KOPT-K1 (cell line): Measurements from ENCODE around the gene DMRTB1.

Experiments
- H3K27ac ChIP-seq: fragments of 200-600 bp; sonication (generic); 2 replicates; pipeline ENCODE4 v1.5.1; 2016; ENCODE audit warnings: antibody characterized with exemption, mild to moderate bottlenecking, low read depth, low read length; ENCODE audit not compliant: poor library complexity, severe bottlenecking
- H3K36me3 ChIP-seq: fragments of 200-600 bp; sonication (generic); 2 replicates; pipeline ENCODE4 v1.5.1; 2017; ENCODE audit warnings: antibody characterized with exemption, mild to moderate bottlenecking, low read length, moderate library complexity; ENCODE audit not compliant: insufficient read depth
- H3K9me3 ChIP-seq: fragments of 200-600 bp; sonication (generic); 2 replicates; pipeline ENCODE4 v1.5.1; 2017; ENCODE audit warnings: antibody characterized with exemption, low read length, mild to moderate bottlenecking; ENCODE audit not compliant: insufficient read depth, poor library complexity, severe bottlenecking

Gene DMRTB1

GRCh38 chr1:53514436-53514835 is 55.2 kb downstream of the DMRTB1 start:
- Histone ChIP-seq H3K36me3 (no peaks in the 10 kb centered on the region), H3K27ac (no peak overlapping the region), H3K9me3 (no peaks in the 10 kb centered on the region)

- no peak overlapping the region for H3K27ac ChIP-seq
- H3K9me3 ChIP-seq: no peaks in the 10 kb centered on the region
- H3K36me3 ChIP-seq: no peaks in the 10 kb centered on the region
Measured at GRCh38 chr1:53516181-53516580, 57.0 kb downstream of the DMRTB1 start.
